NCI-H510A (cell line): ENCODE data around the gene PIM2.

Experiments
- DNase-seq: peaks from one replicate; lab custom pipeline; 2025; lab: John Stamatoyannopoulos, UW

PIM2 gene

GRCh38 chrX:48864210-48864609 lies 54.6 kb downstream of the PIM2 start:
- no peak for DNase-seq
